Measurements from ENCODE around the gene PAM.

- TF ChIP-seq POLR2A (IDR thresholded peaks at IDR 0.05; ENCODE audit: low read depth, low read length) (no peak), POLR2AphosphoS5 (IDR thresholded peaks at IDR 0.05; ENCODE audit: low read depth, low read length) (no peak), TAF1 (IDR thresholded peaks at IDR 0.05; ENCODE audit: low read depth, low read length) (no peak), SPI1 (IDR thresholded peaks at IDR 0.05; ENCODE audit: low read depth, low read length) (no peak), PAX5 (IDR thresholded peaks at IDR 0.05; ENCODE audit: insufficient read depth, low read length, severe bottlenecking) (no peak), POU2F2 (IDR thresholded peaks at IDR 0.05; ENCODE audit: low read depth, low read length) (no peak)
Observed at GRCh38 chr5:102916109-102916508, 161.0 kb downstream of the PAM start.

Measured in GM12891 (cell line).